COLO668 (cell line): Measurements from ENCODE around the gene FTCD.
"Not testable (repeated sequence)": the region's sequence is repeated elsewhere in the genome, so short reads cannot be mapped to it uniquely, and the experiment has no call there.

Source experiments
- DNase-seq: peaks from one replicate; lab custom pipeline; 2025; ENCODE audit not compliant: unreplicated experiment; lab: John Stamatoyannopoulos, UW

Gene FTCD

GRCh38 chr21:46188226-46189212, 33.1 kb upstream of the FTCD start:
- DNase-seq: peak; percentile 77

GRCh38 chr21:46187814-46188213, 32.4 kb upstream of the FTCD start:
- DNase-seq: no peak

- no peak for DNase-seq
Measured at GRCh38 chr21:46187261-46187660, 31.9 kb upstream of the FTCD start.

GRCh38 chr21:46185716-46186115, 30.3 kb upstream of the FTCD start:
- no peak for DNase-seq

- peak; percentile 88 for DNase-seq
Measured at GRCh38 chr21:46184625-46185555, 29.5 kb upstream of the FTCD start.

- DNase-seq: peak; percentile 79
Measured at GRCh38 chr21:46183910-46184624, 28.7 kb upstream of the FTCD start, which contains the start of gene SPATC1L. Gene SPATC1L, minus strand, starts transcription at chr21:46184459. Its CDS starts 1,643 bp downstream, at chr21:46182816.

- DNase-seq: not testable (repeated sequence)
Measured at GRCh38 chr21:46183337-46183909, 28.0 kb upstream of the FTCD start.

- DNase-seq: no peak
Measured at GRCh38 chr21:46182548-46183336, 27.4 kb upstream of the FTCD start.

- DNase-seq: no peak
Measured at GRCh38 chr21:46181953-46182547, 26.7 kb upstream of the FTCD start.

- DNase-seq: no peak
Measured at GRCh38 chr21:46181436-46181835, 26.1 kb upstream of the FTCD start.

GRCh38 chr21:46180778-46181391, 25.5 kb upstream of the FTCD start:
- no peak for DNase-seq

- no peak for DNase-seq
Measured at GRCh38 chr21:46180079-46180722, 24.8 kb upstream of the FTCD start.

GRCh38 chr21:46179708-46180078, 24.3 kb upstream of the FTCD start:
- no peak for DNase-seq

GRCh38 chr21:46178961-46179360, 23.6 kb upstream of the FTCD start:
- DNase-seq: no peak

- DNase-seq: not testable (repeated sequence)
Measured at GRCh38 chr21:46176443-46177129, 21.2 kb upstream of the FTCD start.

- DNase-seq: no peak
Measured at GRCh38 chr21:46173573-46173972, 18.2 kb upstream of the FTCD start.

GRCh38 chr21:46172863-46173528, 17.6 kb upstream of the FTCD start:
- DNase-seq: no peak
